Panc1 (cell line): ENCODE results near the gene RNF138. TPM values are rescaled to one million over a fixed set of nuclear protein-coding genes. Genes with fewer than 3 reads are reported as not detected.

Source experiments
- ATAC-seq: fragments of 200-7000 bp; cut with Tn5 transposase; 2 replicates; pipeline ENCODE4 v1.9.1; 2020; ENCODE audit warnings: mild to moderate bottlenecking, moderate library complexity
- BruUV-seq: library from RNA; stranded (reverse); fragments of 400-500 nt; replicated peaks from 2 replicates; lab custom pipeline; 2021; lab: Mats Ljungman, UMichigan
- CTCF ChIA-PET: fragments of 300-600 bp; sonication (Branson Sonifier 250); formaldehyde crosslinking; loops from one replicate; lab custom pipeline; 2022; ENCODE audit warnings: antibody characterized with exemption; lab: Charles Lee
- POLR2A ChIA-PET: fragments of 300-600 bp; sonication (Branson Sonifier 250); formaldehyde crosslinking; loops from one replicate; lab custom pipeline; 2022; ENCODE audit warnings: antibody characterized with exemption; lab: Charles Lee
- DNase-seq: peaks from one replicate; pipeline ENCODE4 v3.0.0-alpha.2; 2010; ENCODE audit warnings: low read depth, low spot score
- H3K27ac ChIP-seq: 2 replicates; pipeline ENCODE4 v1.5.1; 2011; ENCODE audit warnings: mild to moderate bottlenecking, low read length, inconsistent platforms
- H3K27me3 ChIP-seq: fragments of 200-500 bp; sonication (Bioruptor generic); 2 replicates; pipeline ENCODE4 v1.6.0; 2014; ENCODE audit warnings: low read length, inconsistent platforms; ENCODE audit not compliant: control insufficient read depth, insufficient read depth
- H3K36me3 ChIP-seq: fragments of 200-500 bp; sonication (Bioruptor generic); 2 replicates; pipeline ENCODE4 v1.5.1; 2014; ENCODE audit warnings: inconsistent platforms, mild to moderate bottlenecking, low read length, moderate library complexity; ENCODE audit not compliant: control insufficient read depth, insufficient read depth
- H3K4me1 ChIP-seq: 2 replicates; pipeline ENCODE4 v1.5.1; 2011; ENCODE audit warnings: inconsistent platforms, mild to moderate bottlenecking, low read length, moderate library complexity; ENCODE audit not compliant: control insufficient read depth, insufficient read depth
- H3K4me3 ChIP-seq, 2 experiments: 2 replicates each; pipeline ENCODE4 v1.5.1; 2011 to 2012; ENCODE audit warnings: low read depth in 2 of 2, low read length in 2 of 2, mild to moderate bottlenecking in 2 of 2, inconsistent platforms in 1 of 2, moderate library complexity in 1 of 2
- H3K9me3 ChIP-seq: fragments of 200-500 bp; sonication (Bioruptor generic); 2 replicates; pipeline ENCODE4 v1.5.1; 2014; ENCODE audit warnings: low read depth, mild to moderate bottlenecking, inconsistent platforms, low read length, moderate library complexity; ENCODE audit not compliant: control insufficient read depth, insufficient read depth
- POLR2AphosphoS5 ChIP-seq: IDR thresholded peaks from 2 replicates; pipeline ENCODE4 v1.6.1; 2012; ENCODE audit warnings: mild to moderate bottlenecking, low read depth, low read length, moderate library complexity
- REST ChIP-seq, 2 experiments: IDR thresholded peaks; 2 replicates each; pipeline ENCODE4 v1.6.1; 2011 to 2012; ENCODE audit warnings: low read depth in 2 of 2, control low read depth in 1 of 2, low read length in 1 of 2, mild to moderate bottlenecking in 1 of 2, moderate library complexity in 1 of 2; ENCODE audit not compliant: insufficient read depth in 1 of 2
- SIN3A ChIP-seq: IDR thresholded peaks from 2 replicates; pipeline ENCODE4 v1.6.1; 2012; ENCODE audit warnings: low read depth, mild to moderate bottlenecking, low read length, moderate library complexity, borderline replicate concordance; ENCODE audit not compliant: insufficient read depth
- TCF7L2 ChIP-seq: IDR thresholded peaks from 2 replicates; pipeline ENCODE4 v1.6.1; 2011; ENCODE audit warnings: mild to moderate bottlenecking, low read depth, low read length, inconsistent platforms
- in situ Hi-C: cut with HindIII; loops from 2 replicates; pipeline ENCODE4 v1.10.0; 2016; ENCODE audit warnings: low sequenced_read_pairs, low pct_unique_long_range_greater_than_20kb
- intact Hi-C: fragments of 100-400 bp; cut with micrococcal nuclease; formaldehyde crosslinking; loops from one replicate; pipeline ENCODE4 v1.10.0; 2022; ENCODE audit not compliant: unreplicated experiment
- total RNA-seq: library from RNA; stranded (reverse); gene quantifications from one replicate; pipeline ENCODE4 v1.2.1, GENCODE V29; 2021; ENCODE audit not compliant: unreplicated experiment
- TF ChIP-seq, protein P1 (sequence below): fragments of 450-650 bp; IDR thresholded peaks from 2 replicates; pipeline ENCODE4 v1.5.1; 2017; ENCODE audit warnings: mild to moderate bottlenecking

Gene RNF138
- total RNA-seq, 1 experiment from 2014 or later = 27.3 TPM

GRCh38 chr18:32060026-32060425 is 31.6 kb upstream of the RNF138 start:
- Histone ChIP-seq H3K27ac (no peak overlapping the region), H3K9me3 (no peaks in the 10 kb centered on the region), H3K27me3 (no peaks in the 10 kb centered on the region), H3K4me3 (no peak overlapping the region), H3K4me1 (no peaks in the 10 kb centered on the region), H3K36me3 (no peaks in the 10 kb centered on the region)
- ChIA-PET POLR2A (no interaction called here), CTCF (no interaction called here)
- no peak for ATAC-seq
- intact Hi-C loops (no loop called here), in situ Hi-C loops (no loop called here)
- TF ChIP-seq TCF7L2 (no peak), POLR2AphosphoS5 (no peak), REST (IDR thresholded peaks at IDR 0.05; ENCODE audit: insufficient read depth in 1 of 2, low read depth in 2 of 2, low read length in 1 of 2) (no peak)
- TF ChIP-seq, protein P1, sequence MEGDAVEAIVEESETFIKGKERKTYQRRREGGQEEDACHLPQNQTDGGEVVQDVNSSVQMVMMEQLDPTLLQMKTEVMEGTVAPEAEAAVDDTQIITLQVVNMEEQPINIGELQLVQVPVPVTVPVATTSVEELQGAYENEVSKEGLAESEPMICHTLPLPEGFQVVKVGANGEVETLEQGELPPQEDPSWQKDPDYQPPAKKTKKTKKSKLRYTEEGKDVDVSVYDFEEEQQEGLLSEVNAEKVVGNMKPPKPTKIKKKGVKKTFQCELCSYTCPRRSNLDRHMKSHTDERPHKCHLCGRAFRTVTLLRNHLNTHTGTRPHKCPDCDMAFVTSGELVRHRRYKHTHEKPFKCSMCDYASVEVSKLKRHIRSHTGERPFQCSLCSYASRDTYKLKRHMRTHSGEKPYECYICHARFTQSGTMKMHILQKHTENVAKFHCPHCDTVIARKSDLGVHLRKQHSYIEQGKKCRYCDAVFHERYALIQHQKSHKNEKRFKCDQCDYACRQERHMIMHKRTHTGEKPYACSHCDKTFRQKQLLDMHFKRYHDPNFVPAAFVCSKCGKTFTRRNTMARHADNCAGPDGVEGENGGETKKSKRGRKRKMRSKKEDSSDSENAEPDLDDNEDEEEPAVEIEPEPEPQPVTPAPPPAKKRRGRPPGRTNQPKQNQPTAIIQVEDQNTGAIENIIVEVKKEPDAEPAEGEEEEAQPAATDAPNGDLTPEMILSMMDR = no peak
- DNase-seq = no peak
- no TSS peak for BruUV-seq

DNA sequence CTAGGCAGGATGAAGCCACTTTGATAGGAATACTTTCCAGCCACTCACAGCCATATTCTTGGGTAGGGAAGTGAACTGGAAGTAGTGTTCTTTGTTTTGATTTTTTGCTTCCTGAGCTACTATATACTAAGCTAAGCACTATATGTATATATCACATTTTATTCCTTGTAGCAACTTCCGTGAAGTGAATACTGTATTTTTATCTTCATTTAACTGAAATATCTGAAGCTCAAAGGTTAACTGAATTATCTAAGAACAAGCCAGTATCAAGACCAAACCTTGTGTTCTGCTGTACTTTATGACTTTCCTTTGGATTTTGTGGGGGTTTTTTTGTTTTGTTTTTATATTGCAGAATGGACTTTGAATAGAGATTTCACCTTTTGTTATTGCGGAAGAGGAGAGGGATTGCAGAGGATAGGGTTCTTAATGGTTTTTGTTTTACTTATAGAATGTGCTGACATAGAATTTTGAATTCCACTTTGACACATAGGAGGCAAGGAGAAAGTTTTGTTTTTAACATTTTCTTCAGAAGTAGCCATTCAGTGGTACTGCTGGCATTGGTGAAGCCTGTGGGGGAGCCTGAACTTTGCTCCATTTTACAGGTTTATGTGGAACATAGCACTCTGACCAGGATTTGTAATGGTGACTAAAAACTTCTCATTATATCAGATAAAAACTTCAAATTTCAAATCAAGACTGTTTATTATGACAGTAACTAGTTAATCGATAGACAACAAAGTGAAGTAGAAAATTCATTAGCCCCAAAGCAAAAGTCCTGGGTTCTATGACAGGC is 24.1 kb upstream of the RNF138 start:
- Histone ChIP-seq H3K4me3 (no peak overlapping the region), H3K4me1 (no peaks in the 10 kb centered on the region), H3K9me3 (no peaks in the 10 kb centered on the region), H3K27me3 (no peaks in the 10 kb centered on the region), H3K27ac (no peak overlapping the region), H3K36me3 (no peaks in the 10 kb centered on the region)
- intact Hi-C loops = no loop called here
- CTCF ChIA-PET = no interaction called here
- in situ Hi-C loops = no loop called here
- ATAC-seq (no peak), DNase-seq (no peak)
- POLR2A ChIA-PET = no interaction called here
- no TSS peak for BruUV-seq
- no peak for TF ChIP-seq TCF7L2
- TF ChIP-seq POLR2AphosphoS5 = no peak
- TF ChIP-seq, protein P1 = no peak
- no peak for TF ChIP-seq REST (IDR thresholded peaks at IDR 0.05; ENCODE audit: insufficient read depth in 1 of 2, low read depth in 2 of 2, low read length in 1 of 2)
- TF ChIP-seq SIN3A = no peak
